GM12872 (cell line): ENCODE data around the gene CRTAC1.

Source experiments
- CTCF ChIP-seq: IDR thresholded peaks from 3 replicates; pipeline ENCODE4 v1.5.1; 2011; ENCODE audit warnings: low read depth, mild to moderate bottlenecking, low read length, moderate library complexity; ENCODE audit not compliant: insufficient read depth

Gene CRTAC1

DNA sequence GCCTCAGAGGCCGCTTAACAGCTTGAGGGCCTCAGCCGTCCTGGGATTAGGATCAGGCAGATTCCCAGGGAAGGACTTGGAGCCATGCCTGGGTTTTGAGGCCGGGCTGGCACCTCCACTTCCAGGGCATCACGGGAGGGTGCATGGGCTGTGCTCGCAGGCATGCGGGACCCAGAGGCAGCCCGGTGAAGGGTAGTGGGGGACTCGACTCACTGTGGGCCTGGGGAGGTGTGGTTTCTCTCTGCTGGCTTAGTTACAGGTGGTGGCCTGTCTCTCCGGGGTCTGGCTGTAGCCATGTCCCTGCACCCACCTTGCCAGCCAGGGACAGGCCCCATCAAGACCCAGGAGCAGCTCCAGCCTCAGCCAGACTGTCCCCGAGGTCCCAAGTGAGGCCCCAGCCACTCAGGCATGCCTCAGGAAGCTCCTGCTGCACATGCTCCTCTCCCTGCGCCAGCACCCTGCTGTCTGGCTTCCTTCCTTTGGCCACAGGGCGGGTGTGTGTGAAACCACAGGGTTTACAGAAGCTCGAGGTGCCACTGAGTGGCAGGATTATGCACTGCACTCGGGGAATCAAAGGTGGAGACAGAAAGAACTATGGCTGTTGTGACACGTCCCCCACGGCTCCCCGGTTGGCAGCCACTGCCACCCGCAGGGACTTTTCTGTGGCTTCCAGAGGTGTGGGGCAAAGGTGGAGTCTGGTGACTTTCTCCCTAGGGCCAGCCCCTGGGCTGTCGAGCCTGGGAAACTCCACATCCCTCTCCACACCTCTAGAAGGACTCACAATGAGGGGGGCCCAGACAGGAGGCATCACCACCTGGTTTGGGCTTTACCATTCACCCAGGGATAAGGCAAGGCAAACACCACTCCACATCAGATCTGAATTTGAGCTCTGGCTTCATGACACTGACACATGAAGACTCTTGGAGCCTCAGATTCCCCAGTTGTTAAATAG is 161.1 kb downstream of the CRTAC1 start:
- TF ChIP-seq CTCF = peak; percentile 83

DNA sequence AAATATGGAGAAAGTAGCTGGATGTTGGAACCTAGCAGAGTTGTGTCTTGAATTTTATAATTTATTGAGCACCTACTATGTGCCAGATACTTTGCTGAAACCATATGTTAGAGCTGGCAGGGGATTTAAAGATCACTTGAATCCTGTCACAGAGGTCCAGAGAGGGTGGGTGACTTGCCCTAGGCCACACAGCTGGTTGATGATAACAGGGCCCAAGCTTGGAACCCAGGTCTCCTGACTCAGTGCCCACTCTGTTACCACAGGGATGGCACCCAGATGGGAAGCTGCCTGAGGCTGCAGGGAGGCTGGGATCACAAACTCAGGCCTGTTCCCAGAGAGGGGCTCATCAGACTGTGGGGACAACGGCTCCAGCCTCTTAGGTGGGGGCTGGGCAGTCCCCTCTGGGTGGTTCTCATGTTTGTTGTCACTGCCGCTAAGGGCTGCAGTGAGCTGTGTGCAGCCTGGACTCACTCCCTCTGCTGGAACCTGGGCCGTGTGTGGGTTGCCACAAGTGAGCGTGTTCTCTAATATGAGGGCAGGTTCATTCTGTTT is 162.2 kb downstream of the CRTAC1 start:
- TF ChIP-seq CTCF = no peak

- no peak for TF ChIP-seq CTCF
Measured at GRCh38 chr10:97867220-97867800, 163.1 kb downstream of the CRTAC1 start.

DNA sequence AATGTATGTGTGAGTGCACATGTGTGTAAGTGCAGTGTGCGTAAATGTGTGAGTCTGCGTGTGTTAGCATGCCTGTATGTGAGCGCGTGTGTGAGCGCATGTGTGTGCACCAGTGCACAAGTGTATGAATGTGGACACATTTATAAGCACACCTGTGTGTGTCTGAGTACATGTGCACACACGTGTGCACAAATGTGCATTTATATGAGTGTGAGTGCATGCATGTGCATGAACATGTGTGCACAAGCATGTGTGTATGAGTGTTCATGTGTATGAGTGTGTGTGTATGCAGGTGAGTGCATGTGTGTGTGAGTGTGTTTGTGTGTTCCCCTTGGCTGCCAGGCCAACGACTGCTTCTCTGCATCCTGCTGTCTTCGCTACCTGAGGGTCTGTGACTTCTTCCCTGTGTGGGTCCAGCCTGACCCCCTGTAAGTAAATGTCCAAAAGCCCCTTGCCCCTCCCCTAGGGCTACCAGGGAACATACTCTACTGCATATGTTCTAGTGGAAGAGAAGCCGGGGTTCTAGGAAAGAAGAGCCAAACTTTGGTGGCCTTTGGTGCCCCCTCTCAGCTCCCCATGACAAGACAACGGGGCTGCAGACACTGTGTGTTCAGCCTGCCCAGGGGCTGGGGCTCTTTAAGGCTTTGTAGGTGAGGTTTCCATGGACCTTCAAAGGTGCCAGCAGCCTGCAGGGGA is 163.7 kb downstream of the CRTAC1 start:
- TF ChIP-seq CTCF = no peak

DNA sequence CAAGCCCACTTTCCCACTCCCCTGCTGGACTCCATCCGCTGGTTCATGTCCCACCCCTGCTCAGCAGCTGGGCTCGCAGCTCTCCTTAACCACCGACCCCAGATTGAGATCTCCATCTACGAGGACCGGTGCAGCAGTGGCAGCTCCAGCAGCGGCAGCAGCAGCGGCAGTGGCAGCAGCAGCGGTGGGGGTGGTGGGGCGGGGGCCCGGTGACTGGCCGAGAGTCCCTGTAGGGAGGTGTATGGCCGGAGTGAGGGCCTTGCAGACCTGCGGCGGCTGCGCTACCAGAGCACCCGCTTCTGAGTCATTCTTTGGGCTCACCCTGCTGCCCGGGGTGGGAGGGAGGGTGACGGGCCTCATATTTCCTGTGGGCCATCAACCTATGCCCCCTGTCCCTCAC is 164.9 kb downstream of the CRTAC1 start:
- no peak for TF ChIP-seq CTCF

DNA sequence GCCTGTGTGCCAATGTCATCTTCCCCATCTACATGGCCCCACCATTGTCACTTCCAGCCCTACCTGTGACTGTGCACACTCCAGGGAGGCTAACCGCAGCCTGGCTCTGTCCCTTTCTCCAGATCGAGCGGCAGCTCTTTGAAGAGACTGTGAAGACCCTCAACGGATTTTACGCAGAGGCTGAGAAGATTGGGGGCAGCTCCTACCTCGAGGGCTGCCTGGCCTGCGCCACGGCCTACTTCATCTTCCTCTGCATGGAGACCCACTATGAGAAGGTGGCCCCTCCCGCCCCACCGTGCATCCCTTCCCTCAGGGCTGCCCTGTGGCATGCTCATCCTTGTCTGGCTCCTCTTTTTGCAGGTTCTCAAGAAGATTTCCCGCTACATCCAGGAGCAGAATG is 166.6 kb downstream of the CRTAC1 start:
- TF ChIP-seq CTCF = no peak

DNA sequence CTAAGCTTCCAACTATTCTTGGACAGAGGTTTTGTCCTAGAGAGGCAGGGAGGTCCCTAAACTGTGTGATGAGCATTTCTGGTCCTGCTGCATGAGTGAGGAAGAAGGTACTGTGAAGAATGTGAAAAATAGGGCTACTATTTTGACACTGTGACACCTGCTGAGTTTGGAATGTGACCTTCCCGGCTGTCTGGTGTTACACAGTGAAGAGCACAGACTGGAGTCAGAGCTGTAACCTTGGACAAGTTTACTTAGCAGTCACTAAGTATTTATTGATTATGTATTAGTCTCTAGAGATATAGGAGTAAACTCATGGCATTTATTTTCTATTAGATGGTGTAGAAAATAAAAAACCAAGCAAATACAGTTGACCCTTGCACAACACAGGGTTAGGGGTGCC is 168.5 kb downstream of the CRTAC1 start:
- no peak for TF ChIP-seq CTCF
